ENCODE results near the gene FAM167B.

Gene FAM167B

GRCh38 chr1:32246888-32247273 lies at the start of gene FAM167B:
TSS of gene FAM167B (plus strand) at chr1:32247222. CDS start at chr1:32247422, 200 bp downstream.
- no peak for DNase-seq (ENCODE audit: low read depth in 2 of 2)

DNA sequence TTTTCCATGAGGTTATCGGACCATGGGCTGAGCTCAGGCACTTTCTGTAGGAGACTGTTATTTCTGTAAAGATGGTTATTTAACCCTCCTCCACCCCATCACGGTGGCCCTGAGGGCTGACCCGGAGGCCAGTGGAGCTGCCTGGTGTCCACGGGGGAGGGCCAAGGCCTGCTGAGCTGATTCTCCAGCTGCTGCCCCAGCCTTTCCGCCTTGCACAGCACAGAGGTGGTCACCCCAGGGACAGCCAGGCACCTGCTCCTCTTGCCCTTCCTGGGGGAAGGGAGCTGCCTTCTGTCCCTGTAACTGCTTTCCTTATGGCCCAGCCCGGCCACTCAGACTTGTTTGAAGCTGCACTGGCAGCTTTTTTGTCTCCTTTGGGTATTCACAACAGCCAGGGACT lies 49.2 kb upstream of the FAM167B start:
- DNase-seq (ENCODE audit: low read depth in 2 of 2) = no peak

DNA sequence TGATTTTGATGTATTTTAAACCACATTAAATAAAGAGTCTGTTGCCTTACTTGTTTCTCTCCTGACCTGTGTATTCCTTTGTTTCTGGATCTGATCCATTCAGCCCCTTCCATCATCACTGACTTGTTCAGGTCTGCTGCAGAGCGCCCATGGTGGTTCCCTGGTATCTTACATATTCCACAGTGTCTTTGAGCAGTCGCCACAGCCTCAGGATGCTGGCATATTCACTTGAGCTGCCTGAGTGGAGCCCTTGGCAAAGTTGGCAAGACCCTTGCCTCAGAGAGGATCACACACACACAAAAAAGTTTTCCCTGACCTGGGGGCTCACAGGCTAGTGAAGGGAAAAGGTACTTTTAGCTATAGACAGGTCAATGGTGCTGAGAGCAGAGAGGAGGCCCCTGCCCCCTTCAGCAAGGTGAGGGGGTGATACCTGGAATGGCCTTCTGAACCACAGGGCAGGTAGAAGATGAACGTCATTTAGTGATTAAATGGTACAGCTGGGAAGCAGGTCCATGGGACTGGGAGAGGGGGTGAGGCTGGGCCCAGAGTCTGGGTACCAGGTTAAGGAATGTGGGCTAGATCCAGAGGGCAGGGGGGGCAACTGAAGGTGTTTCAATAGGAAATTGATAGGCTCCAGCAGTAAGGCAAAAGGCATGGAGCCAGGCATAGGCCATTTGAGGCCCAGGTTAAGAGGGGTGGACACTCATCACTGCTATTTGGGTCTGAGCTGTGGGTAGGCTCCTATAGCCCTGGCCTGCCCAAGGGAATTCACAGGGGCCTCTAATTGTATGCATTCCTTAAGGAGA lies 48.6 kb upstream of the FAM167B start:
- DNase-seq (ENCODE audit: low read depth in 2 of 2) = no peak

GRCh38 chr1:32199043-32199716 lies 47.8 kb upstream of the FAM167B start:
- DNase-seq (ENCODE audit: low read depth in 2 of 2) = no peak

DNA sequence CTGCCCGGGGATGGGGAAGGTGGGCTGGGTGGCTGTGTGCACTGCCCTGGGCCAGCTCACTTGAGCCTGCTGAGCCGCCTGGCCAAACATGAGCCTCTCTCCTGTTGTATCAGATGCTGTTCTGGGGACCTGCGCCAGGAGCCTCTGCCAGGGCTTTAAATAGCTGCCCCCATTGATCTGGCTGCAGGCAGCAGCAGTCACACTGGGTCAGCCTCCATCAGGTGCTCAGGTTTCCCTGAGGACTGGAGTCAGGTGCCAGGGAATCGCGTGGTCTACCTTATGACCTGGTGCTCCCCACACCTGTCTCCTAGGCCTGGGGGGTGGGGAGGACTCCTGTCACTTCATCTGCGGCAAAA lies 47.3 kb upstream of the FAM167B start:
- DNase-seq (ENCODE audit: low read depth in 2 of 2) = no peak

GRCh38 chr1:32200226-32201010 lies 46.6 kb upstream of the FAM167B start, which contains the start of gene CCDC28B:
TSS of gene CCDC28B (plus strand) at chr1:32200595. CDS start at chr1:32201936, 1,341 bp downstream.
- DNase-seq (ENCODE audit: low read depth in 2 of 2) = peak in 1 of 2 donors; percentile 24

DNA sequence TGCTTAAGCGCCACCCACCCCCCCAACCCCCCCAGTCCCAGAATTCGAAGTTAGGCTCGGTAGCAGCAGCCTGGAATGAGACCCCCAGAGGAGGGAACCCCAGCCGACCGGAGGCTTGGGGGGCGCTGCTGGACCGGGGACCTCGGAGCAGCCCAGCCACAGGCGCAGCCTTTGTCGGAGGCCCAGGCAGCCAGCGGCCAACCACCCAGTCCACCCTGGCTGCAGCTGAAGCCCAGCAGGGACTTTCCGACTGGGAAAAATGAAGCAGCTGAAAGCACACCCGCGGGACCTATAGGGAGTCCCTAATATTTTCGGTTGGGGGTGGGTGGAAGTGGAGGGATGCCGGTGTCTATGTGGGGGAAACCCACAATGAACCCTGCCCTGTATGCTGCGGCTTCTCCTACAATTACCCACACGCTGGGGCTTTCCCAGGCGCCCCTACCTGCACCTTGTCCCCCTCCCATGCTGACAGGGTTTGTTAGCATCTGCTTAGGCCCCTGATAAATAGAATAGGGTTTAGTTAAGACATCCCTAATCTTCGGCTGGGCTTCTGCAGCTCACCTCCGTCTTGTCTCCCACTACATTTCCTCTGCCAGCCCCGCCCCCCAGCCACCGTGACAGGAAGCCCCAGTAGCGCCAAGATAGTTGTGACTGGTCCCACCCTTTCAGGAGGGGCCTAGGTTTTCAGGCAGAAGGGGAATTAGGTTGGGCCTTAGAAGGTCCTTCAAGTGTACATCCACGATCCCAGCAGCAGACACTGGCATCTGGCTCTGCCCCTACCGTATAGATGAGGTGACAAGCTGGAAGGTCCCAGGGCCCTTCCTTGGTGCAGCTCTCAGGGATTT lies 45.8 kb upstream of the FAM167B start:
- DNase-seq (ENCODE audit: low read depth in 2 of 2) = peak; percentile 52 to 58

DNA sequence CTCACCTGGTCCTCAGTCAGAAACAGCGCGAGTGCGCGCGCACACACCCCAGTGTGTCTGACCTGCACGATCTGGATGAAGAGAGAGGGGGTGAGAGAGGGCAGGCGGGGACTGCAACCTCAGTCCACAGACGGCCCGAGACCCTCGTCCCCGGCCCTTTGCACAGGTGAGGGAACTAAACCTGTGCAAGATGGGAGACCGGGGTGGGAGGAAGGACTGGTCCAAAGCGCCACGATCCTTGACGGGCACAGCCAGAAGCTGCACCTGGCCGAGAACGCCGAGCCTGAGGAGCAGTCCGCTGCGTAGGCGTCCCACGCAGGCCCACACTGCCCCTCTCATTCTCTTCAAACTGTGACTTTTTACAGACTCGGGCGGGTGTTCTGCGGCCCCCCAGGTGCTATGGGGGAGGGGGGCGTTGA lies 42.1 kb upstream of the FAM167B start:
- no peak for DNase-seq (ENCODE audit: low read depth in 2 of 2)

DNA sequence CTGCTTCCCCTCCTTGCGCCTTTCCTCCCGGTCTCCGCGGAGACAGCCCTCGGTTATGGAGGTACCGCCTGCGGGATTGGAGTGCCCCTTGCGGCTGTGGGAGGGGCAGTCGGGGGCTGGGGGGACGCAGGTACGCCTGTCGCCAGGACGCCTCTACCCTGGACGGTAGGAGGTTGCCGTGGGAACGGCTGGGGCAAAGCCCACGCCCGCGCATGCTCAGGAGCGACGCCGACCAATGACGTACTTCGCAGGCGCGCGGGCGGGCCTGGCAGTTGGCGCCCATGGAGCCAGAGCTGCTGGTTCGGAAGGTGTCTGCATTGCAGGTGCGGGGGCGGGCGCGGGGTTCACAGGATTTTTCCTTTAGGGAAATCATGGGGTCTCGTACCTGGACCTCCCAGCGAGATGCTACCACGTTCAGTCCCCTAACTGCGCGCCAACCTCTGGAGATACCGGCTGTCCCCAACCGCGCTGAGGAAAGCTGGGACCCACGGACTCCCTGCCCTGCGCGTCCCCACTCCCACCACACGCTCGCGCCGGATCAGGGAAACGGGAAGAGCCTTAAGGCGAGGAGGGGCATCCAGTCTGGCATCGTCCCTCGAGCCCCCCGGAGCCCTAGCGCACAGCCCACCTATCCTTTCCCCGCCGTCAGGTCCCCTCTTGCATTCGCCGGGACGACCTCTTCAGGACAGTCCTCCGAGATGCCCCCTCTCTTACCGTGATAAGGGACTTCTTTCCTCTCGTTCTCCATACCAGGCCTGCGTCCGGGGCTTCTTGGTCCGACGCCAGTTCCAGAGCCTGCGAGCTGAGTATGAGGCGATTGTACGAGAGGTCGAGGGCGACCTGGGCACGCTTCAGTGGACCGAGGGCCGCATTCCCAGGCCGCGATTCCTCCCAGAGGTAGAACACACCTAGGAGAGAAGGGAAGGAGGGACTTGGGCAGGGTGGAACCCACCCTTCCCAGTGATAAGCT lies 41.3 kb upstream of the FAM167B start, which contains the start of gene IQCC:
Gene IQCC (plus strand): TSS at position 271 of the 970 bp plus-strand sequence. CDS start 11 bp downstream, at position 282.
- peak; percentile 65 to 72 for DNase-seq (ENCODE audit: low read depth in 2 of 2)

- no peak for DNase-seq (ENCODE audit: low read depth in 2 of 2)
These were observed 38.6 kb upstream of the FAM167B start for GRCh38 chr1:32208469-32208868.

DNA sequence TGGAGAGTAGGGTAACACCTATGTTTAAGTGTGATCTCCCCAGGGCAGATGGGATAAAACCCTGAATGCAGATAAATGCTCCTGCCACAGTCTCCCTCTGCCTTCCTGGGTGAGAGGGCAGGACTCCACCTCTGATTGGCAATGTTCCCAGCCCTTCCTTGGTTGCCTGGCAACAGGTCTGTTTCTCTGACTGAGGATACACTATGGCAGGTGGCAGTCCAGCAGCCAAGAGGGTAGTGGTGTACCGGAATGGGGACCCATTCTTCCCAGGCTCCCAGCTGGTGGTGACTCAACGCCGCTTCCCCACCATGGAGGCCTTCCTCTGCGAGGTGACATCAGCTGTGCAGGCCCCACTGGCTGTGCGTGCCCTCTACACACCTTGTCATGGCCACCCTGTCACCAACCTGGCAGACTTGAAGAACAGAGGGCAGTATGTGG lies 38.1 kb upstream of the FAM167B start, which contains the start of gene DCDC2B:
Gene DCDC2B (plus strand): TSS at position 199 of the 438 bp plus-strand sequence. CDS start 5 bp downstream, at position 204.
- DNase-seq (ENCODE audit: low read depth in 2 of 2) = no peak

GRCh38 chr1:32215629-32216480 lies 31.2 kb upstream of the FAM167B start:
- no peak for DNase-seq (ENCODE audit: low read depth in 2 of 2)

GRCh38 chr1:32216566-32216965 lies 30.5 kb upstream of the FAM167B start:
- no peak for DNase-seq (ENCODE audit: low read depth in 2 of 2)

GRCh38 chr1:32219022-32219421 lies 28.0 kb upstream of the FAM167B start:
- DNase-seq (ENCODE audit: low read depth in 2 of 2) = no peak

- DNase-seq (ENCODE audit: low read depth in 2 of 2) = no peak
These were observed 26.1 kb upstream of the FAM167B start for GRCh38 chr1:32220746-32221580.

GRCh38 chr1:32221581-32221979 lies 25.4 kb upstream of the FAM167B start:
- DNase-seq (ENCODE audit: low read depth in 2 of 2) = no peak

DNA sequence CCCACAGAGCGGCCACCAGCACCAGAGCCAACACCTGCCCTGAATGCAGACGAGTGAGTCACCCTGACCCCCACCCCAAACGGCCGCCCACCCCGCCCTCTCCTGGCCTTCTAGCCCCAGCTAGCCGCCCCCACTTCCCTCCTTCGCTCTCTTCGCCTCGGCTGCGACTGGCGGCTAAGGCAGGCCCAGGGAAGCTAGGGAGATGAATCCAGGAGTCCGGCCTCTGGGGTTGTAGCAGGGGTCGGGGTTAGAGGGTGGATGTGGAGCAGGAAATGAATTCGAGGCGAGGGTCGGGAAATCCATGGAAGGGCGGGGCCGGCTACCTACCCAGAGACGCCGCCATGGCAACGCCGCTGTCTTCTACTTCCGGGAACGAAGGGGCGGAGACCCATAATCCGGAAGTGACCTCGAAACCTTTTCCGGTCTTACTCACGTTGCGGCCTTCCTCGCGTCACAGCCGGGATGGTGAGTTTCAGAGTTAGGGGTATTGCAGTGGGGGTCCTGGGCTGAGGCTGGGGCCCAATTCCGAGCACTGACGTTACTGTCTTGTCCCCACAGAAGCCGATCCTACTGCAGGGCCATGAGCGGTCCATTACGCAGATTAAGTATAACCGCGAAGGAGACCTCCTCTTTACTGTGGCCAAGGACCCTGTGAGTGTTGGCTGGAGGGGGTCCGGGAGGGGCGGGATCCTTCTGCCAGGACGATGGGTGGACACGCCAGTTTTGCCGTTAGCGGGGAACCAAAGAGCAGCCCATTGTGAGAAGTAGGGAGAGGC lies 24.9 kb upstream of the FAM167B start, which contains the start of the genes EIF3I and TMEM234:
Gene EIF3I (plus strand): TSS at position 428 of the 776 bp plus-strand sequence. CDS start 35 bp downstream, at position 463.
Gene TMEM234 (minus strand): TSS at position 374 of the 776 bp plus-strand sequence. CDS start 31 bp downstream, at position 343.
- peak; percentile 89 to 90 for DNase-seq (ENCODE audit: low read depth in 2 of 2)
